ENCODE data around the gene EVPL. TPM values are rescaled to one million over a fixed set of nuclear protein-coding genes. Genes with fewer than 3 reads are reported as not detected.
A peak's percentile ranks its signal among the peaks of the same experiment; 100 is the strongest.

Gene EVPL
- total and polyA plus RNA-seq, 2 experiments from 2014 or later: 0.47 to 1.3 TPM

GRCh38 chr17:76014100-76014924, 12.8 kb downstream of the EVPL start:
- no peak overlapping the region for H3K4me3 ChIP-seq
- peak; percentile 96 for DNase-seq (ENCODE audit: low spot score)
- peak overlapping the region; percentile 90; the same call in 1 of the 2 replicates for H2AFZ ChIP-seq
- no peaks in the 10 kb centered on the region for H3K9me2 ChIP-seq (ENCODE audit: insufficient read depth)
- 0 out of 2 replicates have a peak, but pooled peaks cover 6% of the 10 kb centered on the region for H3F3A ChIP-seq (replicated peaks; ENCODE audit: low read depth)
- H3K36me3 Mint-ChIP-seq (ENCODE audit: low read depth): no peaks in the 10 kb centered on the region; the same call in 2 of the 3 replicates
- no peaks in the 10 kb centered on the region; the same call in 1 of the 3 replicates for H3K9me3 Mint-ChIP-seq
- H3K27me3 ChIP-seq (ENCODE audit: insufficient read depth): no peaks in the 10 kb centered on the region
- peaks cover 3% of the 10 kb centered on the region for H3K4me1 Mint-ChIP-seq
- peaks cover 9% of the 10 kb centered on the region for H3K27me3 Mint-ChIP-seq (ENCODE audit: insufficient read depth, low read depth, poor library complexity)
- H3K4me3 Mint-ChIP-seq: no peak overlapping the region
- no peaks in the 10 kb centered on the region for H4K20me1 ChIP-seq (replicated peaks; ENCODE audit: insufficient read depth)
- peak; percentile 97 for ATAC-seq
- H3K79me2 ChIP-seq (replicated peaks; ENCODE audit: insufficient read depth): no peaks in the 10 kb centered on the region
- TF ChIP-seq ZNF331 (CRISPR knock-in tag; IDR thresholded peaks at IDR 0.05; ENCODE audit: low read depth) (no peak), STAT1 (IDR thresholded peaks at IDR 0.05; ENCODE audit: unreplicated experiment) (no peak), NANOG (IDR thresholded peaks at IDR 0.05; ENCODE audit: borderline replicate concordance) (no peak), JUNB (IDR thresholded peaks at IDR 0.05; ENCODE audit: unreplicated experiment) (no peak), REST (IDR thresholded peaks at IDR 0.05; ENCODE audit: unreplicated experiment) (no peak)
- TF ChIP-seq, protein P1, sequence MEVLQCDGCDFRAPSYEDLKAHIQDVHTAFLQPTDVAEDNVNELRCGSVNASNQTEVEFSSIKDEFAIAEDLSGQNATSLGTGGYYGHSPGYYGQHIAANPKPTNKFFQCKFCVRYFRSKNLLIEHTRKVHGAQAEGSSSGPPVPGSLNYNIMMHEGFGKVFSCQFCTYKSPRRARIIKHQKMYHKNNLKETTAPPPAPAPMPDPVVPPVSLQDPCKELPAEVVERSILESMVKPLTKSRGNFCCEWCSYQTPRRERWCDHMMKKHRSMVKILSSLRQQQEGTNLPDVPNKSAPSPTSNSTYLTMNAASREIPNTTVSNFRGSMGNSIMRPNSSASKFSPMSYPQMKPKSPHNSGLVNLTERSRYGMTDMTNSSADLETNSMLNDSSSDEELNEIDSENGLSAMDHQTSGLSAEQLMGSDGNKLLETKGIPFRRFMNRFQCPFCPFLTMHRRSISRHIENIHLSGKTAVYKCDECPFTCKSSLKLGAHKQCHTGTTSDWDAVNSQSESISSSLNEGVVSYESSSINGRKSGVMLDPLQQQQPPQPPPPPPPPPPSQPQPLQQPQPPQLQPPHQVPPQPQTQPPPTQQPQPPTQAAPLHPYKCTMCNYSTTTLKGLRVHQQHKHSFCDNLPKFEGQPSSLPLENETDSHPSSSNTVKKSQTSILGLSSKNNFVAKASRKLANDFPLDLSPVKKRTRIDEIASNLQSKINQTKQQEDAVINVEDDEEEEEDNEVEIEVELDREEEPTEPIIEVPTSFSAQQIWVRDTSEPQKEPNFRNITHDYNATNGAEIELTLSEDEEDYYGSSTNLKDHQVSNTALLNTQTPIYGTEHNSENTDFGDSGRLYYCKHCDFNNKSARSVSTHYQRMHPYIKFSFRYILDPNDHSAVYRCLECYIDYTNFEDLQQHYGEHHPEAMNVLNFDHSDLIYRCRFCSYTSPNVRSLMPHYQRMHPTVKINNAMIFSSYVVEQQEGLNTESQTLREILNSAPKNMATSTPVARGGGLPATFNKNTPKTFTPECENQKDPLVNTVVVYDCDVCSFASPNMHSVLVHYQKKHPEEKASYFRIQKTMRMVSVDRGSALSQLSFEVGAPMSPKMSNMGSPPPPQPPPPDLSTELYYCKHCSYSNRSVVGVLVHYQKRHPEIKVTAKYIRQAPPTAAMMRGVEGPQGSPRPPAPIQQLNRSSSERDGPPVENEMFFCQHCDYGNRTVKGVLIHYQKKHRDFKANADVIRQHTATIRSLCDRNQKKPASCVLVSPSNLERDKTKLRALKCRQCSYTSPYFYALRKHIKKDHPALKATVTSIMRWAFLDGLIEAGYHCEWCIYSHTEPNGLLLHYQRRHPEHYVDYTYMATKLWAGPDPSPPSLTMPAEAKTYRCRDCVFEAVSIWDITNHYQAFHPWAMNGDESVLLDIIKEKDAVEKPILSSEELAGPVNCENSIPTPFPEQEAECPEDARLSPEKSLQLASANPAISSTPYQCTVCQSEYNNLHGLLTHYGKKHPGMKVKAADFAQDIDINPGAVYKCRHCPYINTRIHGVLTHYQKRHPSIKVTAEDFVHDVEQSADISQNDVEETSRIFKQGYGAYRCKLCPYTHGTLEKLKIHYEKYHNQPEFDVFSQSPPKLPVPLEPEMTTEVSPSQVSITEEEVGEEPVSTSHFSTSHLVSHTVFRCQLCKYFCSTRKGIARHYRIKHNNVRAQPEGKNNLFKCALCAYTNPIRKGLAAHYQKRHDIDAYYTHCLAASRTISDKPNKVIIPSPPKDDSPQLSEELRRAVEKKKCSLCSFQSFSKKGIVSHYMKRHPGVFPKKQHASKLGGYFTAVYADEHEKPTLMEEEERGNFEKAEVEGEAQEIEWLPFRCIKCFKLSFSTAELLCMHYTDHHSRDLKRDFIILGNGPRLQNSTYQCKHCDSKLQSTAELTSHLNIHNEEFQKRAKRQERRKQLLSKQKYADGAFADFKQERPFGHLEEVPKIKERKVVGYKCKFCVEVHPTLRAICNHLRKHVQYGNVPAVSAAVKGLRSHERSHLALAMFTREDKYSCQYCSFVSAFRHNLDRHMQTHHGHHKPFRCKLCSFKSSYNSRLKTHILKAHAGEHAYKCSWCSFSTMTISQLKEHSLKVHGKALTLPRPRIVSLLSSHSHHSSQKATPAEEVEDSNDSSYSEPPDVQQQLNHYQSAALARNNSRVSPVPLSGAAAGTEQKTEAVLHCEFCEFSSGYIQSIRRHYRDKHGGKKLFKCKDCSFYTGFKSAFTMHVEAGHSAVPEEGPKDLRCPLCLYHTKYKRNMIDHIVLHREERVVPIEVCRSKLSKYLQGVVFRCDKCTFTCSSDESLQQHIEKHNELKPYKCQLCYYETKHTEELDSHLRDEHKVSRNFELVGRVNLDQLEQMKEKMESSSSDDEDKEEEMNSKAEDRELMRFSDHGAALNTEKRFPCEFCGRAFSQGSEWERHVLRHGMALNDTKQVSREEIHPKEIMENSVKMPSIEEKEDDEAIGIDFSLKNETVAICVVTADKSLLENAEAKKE (CRISPR knock-in tag; IDR thresholded peaks at IDR 0.05): no peak
- TF ChIP-seq, protein P2, sequence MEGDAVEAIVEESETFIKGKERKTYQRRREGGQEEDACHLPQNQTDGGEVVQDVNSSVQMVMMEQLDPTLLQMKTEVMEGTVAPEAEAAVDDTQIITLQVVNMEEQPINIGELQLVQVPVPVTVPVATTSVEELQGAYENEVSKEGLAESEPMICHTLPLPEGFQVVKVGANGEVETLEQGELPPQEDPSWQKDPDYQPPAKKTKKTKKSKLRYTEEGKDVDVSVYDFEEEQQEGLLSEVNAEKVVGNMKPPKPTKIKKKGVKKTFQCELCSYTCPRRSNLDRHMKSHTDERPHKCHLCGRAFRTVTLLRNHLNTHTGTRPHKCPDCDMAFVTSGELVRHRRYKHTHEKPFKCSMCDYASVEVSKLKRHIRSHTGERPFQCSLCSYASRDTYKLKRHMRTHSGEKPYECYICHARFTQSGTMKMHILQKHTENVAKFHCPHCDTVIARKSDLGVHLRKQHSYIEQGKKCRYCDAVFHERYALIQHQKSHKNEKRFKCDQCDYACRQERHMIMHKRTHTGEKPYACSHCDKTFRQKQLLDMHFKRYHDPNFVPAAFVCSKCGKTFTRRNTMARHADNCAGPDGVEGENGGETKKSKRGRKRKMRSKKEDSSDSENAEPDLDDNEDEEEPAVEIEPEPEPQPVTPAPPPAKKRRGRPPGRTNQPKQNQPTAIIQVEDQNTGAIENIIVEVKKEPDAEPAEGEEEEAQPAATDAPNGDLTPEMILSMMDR (conservative IDR thresholded peaks at IDR 0.05; ENCODE audit: low read depth in 2 of 2): peak; percentile 74 to 98
- no peak overlapping the region for H3K27ac ChIP-seq (ENCODE audit: low read depth)
- H3K36me3 ChIP-seq (ENCODE audit: insufficient read depth): no peaks in the 10 kb centered on the region
- no peak overlapping the region for H3K4me2 ChIP-seq
- no peak overlapping the region for H3K27ac Mint-ChIP-seq
- H3K4me1 ChIP-seq (ENCODE audit: insufficient read depth): no peaks in the 10 kb centered on the region

All from GM23338 (cell line).